Forelimb muscle (tissue), 1 donor: ENCODE results near the gene FAF1. TPM values are rescaled to one million over a fixed set of nuclear protein-coding genes. Genes with fewer than 3 reads are reported as not detected.
A peak's percentile ranks its signal among the peaks of the same experiment; 100 is the strongest.
"Not testable (repeated sequence)": the region's sequence is repeated elsewhere in the genome, so short reads cannot be mapped to it uniquely, and the experiment has no call there.

Experiments used
- DNase-seq: peaks from one replicate; pipeline ENCODE4 v3.0.0-alpha.2; 2013; ENCODE audit warnings: low read depth
- polyA plus RNA-seq: library from polyadenylated mRNA; unstranded; fragments of 120-200 nt; gene quantifications from one replicate; pipeline ENCODE4 v1.2.1, GENCODE V29; 2013; ENCODE audit not compliant: insufficient read length

Gene FAF1
- polyA plus RNA-seq, 1 donor, result 42.8 TPM

- no peak for DNase-seq
Observed at GRCh38 chr1:50959303-50959912, 659 bp downstream of the FAF1 start.

- DNase-seq, result no peak
Observed at GRCh38 chr1:50955116-50955515, 5.0 kb downstream of the FAF1 start.

- not testable (repeated sequence) for DNase-seq
Observed at GRCh38 chr1:50952566-50952965, 7.5 kb downstream of the FAF1 start.

GRCh38 chr1:50950396-50950795, 9.7 kb downstream of the FAF1 start:
- DNase-seq, result no peak

- DNase-seq, result no peak
Observed at GRCh38 chr1:50949286-50949982, 10.6 kb downstream of the FAF1 start.

- no peak for DNase-seq
Observed at GRCh38 chr1:50942334-50942733, 17.7 kb downstream of the FAF1 start.

- no peak for DNase-seq
Observed at GRCh38 chr1:50940291-50940690, 19.8 kb downstream of the FAF1 start.

GRCh38 chr1:50936321-50936720, 23.7 kb downstream of the FAF1 start:
- no peak for DNase-seq

- not testable (repeated sequence) for DNase-seq
Observed at GRCh38 chr1:50935276-50935675, 24.8 kb downstream of the FAF1 start.

GRCh38 chr1:50934838-50935237, 25.2 kb downstream of the FAF1 start:
- no peak for DNase-seq

GRCh38 chr1:50933770-50934169, 26.3 kb downstream of the FAF1 start:
- DNase-seq, result not testable (repeated sequence)

- DNase-seq, result not testable (repeated sequence)
Observed at GRCh38 chr1:50932043-50932442, 28.0 kb downstream of the FAF1 start.

GRCh38 chr1:50930965-50931737, 28.9 kb downstream of the FAF1 start:
- DNase-seq, result no peak

GRCh38 chr1:50930193-50930592, 29.9 kb downstream of the FAF1 start:
- DNase-seq, result no peak

GRCh38 chr1:50929376-50929958, 30.6 kb downstream of the FAF1 start:
- peak; percentile 2 for DNase-seq

GRCh38 chr1:50923564-50923963, 36.5 kb downstream of the FAF1 start:
- no peak for DNase-seq

GRCh38 chr1:50921029-50921428, 39.0 kb downstream of the FAF1 start:
- DNase-seq, result no peak

GRCh38 chr1:50920409-50920808, 39.7 kb downstream of the FAF1 start:
- no peak for DNase-seq

- no peak for DNase-seq
Observed at GRCh38 chr1:50917138-50918137, 42.6 kb downstream of the FAF1 start.

GRCh38 chr1:50915621-50916020, 44.4 kb downstream of the FAF1 start:
- no peak for DNase-seq

- no peak for DNase-seq
Observed at GRCh38 chr1:50913954-50914353, 46.1 kb downstream of the FAF1 start.
